Lower leg skin (tissue), 3 donors: ENCODE measurements around the gene MTSS2.

Source experiments
- CTCF ChIP-seq, 3 donors: fragments of 450-650 bp; IDR thresholded peaks; one replicate each; pipeline ENCODE4 v1.5.1; 2016; ENCODE audit warnings: antibody characterized with exemption in 3 of 3, mild to moderate bottlenecking in 3 of 3, moderate library complexity in 2 of 3
- POLR2A ChIP-seq, 2 donors: fragments of 450-650 bp; IDR thresholded peaks; one replicate each; pipeline ENCODE4 v1.6.1; 2016 to 2017; ENCODE audit warnings: antibody characterized with exemption in 2 of 2, mild to moderate bottlenecking in 1 of 2, moderate library complexity in 1 of 2

DNA sequence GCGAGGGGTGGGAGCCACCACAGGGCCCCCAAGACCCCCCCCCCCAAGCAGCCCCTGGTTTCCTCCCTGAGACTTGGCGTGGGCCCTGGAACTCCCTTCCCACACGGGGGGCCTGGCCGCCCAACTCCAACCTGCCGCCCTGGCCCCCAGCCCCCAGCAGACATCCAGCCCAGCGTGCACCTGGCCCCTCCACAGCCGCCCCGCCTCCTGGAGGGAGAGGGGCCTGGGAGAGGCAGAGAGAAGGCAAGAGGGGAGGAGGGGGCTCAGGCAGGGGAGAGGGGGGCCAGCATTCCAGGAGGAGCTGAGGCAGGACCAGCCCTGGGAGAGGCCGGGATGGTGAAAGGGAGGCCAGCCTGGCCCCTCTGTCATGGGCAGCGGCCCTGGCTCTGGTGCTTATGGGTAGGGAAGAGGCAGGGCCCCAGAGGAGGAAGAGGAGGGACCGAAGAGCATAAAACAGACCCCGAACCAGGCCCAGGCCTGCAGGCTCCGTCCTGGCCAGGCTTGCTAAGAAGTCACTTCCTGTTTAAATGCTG is 22.8 kb downstream of the MTSS2 start:
- no peak for TF ChIP-seq CTCF (IDR thresholded peaks at IDR 0.05)
- no peak for TF ChIP-seq POLR2A (IDR thresholded peaks at IDR 0.05)
